Prostate gland (tissue), 2 donors: ENCODE data around the gene SMYD3. TPM values are rescaled to one million over a fixed set of nuclear protein-coding genes. Genes with fewer than 3 reads are reported as not detected.

Source experiments
- DNase-seq: peaks from one replicate; pipeline ENCODE4 v3.0.0-alpha.2; 2019; ENCODE audit warnings: low spot score
- H3K27ac ChIP-seq, 2 donors: fragments of 200-600 bp; sonication (generic); 2 replicates each; pipeline ENCODE4 v1.5.1; 2017 to 2019
- H3K27me3 ChIP-seq: fragments of 200-600 bp; sonication (generic); replicated peaks from 2 replicates; pipeline ENCODE4 v1.5.1; 2019; ENCODE audit not compliant: insufficient read depth
- H3K36me3 ChIP-seq, 2 donors: fragments of 200-600 bp; sonication (generic); 1 replicate in 1 of 2; 2 replicates in 1 of 2; pipeline versions ENCODE4 v1.5.1 to v1.8.1; 2017 to 2019
- H3K4me1 ChIP-seq: fragments of 200-600 bp; sonication (generic); replicated peaks from 2 replicates; pipeline ENCODE4 v1.5.1; 2019
- H3K4me3 ChIP-seq, 2 donors: fragments of 200-600 bp; sonication (generic); 2 replicates each; pipeline ENCODE4 v1.5.1; 2017 to 2019
- H3K9me3 ChIP-seq: fragments of 200-600 bp; sonication (generic); 2 replicates; pipeline ENCODE4 v1.5.1; 2017
- POLR2A ChIP-seq: fragments of 450-650 bp; IDR thresholded peaks from one replicate; pipeline ENCODE4 v1.6.1; 2016; ENCODE audit warnings: antibody characterized with exemption, mild to moderate bottlenecking
- POLR2AphosphoS5 ChIP-seq: sonication (generic); formaldehyde crosslinking; IDR thresholded peaks from one replicate; pipeline ENCODE4 v1.6.1; 2017; ENCODE audit warnings: antibody characterized with exemption
- WGBS: methylation state at CpG from one replicate; pipeline ENCODE4 v1.1.5; 2018; 5-methylcytosine and 5-hydroxymethylcytosine counted together
- intact Hi-C: fragments of 100-400 bp; cut with DNase I; formaldehyde crosslinking; loops from one replicate; pipeline ENCODE4 v1.14.2; 2022
- total RNA-seq, 2 donors: library from RNA; depleted of rRNA; stranded (reverse); fragments of >200 nt; gene quantifications; one replicate each; pipeline ENCODE4 v1.1.0, GENCODE V29; 2016
- TF ChIP-seq, protein P1 (sequence below), 4 experiments: fragments of 200-600 bp in 2 of 4; fragments of 450-650 bp in 2 of 4; sonication (generic) in 2 of 4; IDR thresholded peaks; 1 replicate in 3 of 4; 2 replicates in 1 of 4; pipeline ENCODE4 v1.5.1; 2016 to 2019; ENCODE audit warnings: antibody characterized with exemption in 4 of 4, mild to moderate bottlenecking in 2 of 4, moderate library complexity in 2 of 4

Gene SMYD3
- total RNA-seq, 2 donors from 2014 or later = 19.8 to 23.9 TPM

DNA sequence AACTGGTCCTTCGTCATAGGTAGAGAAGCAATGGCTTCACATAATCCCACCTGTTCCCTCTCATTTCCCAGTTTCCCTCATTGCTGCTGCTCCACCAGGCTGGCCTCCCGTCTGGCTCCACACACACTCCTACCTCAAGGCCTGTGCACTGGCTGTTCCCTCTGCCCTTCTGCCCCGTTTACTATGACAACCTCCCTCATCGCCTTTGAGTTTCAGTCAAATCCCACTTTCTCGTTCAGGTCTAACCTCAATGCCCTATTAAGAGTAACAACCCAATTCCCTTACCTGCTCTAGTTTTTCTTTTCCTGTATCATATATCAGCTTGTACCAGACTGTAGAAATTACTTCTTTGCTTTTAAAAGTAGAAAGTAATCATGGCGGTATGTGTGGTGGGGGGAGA is 589.7 kb downstream of the SMYD3 start:
- no peak overlapping the region for H3K27ac ChIP-seq
- WGBS = 79% methylated on average over 6 of the region's 6 CpGs
- TF ChIP-seq POLR2A = no peak
- TF ChIP-seq POLR2AphosphoS5 = no peak
- TF ChIP-seq, protein P1, sequence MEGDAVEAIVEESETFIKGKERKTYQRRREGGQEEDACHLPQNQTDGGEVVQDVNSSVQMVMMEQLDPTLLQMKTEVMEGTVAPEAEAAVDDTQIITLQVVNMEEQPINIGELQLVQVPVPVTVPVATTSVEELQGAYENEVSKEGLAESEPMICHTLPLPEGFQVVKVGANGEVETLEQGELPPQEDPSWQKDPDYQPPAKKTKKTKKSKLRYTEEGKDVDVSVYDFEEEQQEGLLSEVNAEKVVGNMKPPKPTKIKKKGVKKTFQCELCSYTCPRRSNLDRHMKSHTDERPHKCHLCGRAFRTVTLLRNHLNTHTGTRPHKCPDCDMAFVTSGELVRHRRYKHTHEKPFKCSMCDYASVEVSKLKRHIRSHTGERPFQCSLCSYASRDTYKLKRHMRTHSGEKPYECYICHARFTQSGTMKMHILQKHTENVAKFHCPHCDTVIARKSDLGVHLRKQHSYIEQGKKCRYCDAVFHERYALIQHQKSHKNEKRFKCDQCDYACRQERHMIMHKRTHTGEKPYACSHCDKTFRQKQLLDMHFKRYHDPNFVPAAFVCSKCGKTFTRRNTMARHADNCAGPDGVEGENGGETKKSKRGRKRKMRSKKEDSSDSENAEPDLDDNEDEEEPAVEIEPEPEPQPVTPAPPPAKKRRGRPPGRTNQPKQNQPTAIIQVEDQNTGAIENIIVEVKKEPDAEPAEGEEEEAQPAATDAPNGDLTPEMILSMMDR (IDR thresholded peaks at IDR 0.05) = no peak

DNA sequence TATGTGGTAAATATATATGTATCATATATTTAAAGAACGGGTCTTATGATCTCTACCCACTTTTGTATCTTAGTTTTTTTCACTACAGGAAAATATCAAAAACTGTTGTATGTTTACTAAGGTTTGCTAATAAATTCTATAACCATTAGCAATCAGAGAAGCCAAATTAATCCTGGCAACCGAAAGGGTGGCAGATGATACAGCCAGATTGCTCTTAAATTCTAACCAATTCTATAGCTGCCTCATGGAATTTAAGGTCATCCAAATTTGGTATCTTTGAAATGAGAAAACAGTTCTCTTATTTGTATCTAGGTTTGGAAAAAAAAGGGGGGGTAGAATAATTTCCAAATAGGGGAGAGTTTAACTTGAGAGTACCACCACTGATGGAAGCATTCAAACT is 591.2 kb downstream of the SMYD3 start:
- no peak for DNase-seq
- H3K36me3 ChIP-seq = no peaks in the 10 kb centered on the region
- no peak overlapping the region for H3K27ac ChIP-seq
- intact Hi-C loops = no loop called here
- H3K4me1 ChIP-seq = no peaks in the 10 kb centered on the region
- WGBS = 96% methylated on average over 2 of the region's 2 CpGs
- H3K27me3 ChIP-seq = no peaks in the 10 kb centered on the region
- no peak overlapping the region for H3K4me3 ChIP-seq
- H3K9me3 ChIP-seq = no peaks in the 10 kb centered on the region
- TF ChIP-seq, protein P1 (IDR thresholded peaks at IDR 0.05) = no peak
- TF ChIP-seq POLR2AphosphoS5 (no peak), POLR2A (no peak)

More for the DNA sequence above, 589.7 kb downstream of the SMYD3 start:
- DNase-seq = no peak
- Histone ChIP-seq H3K27me3 (no peaks in the 10 kb centered on the region), H3K4me3 (no peak overlapping the region), H3K4me1 (no peaks in the 10 kb centered on the region), H3K9me3 (no peaks in the 10 kb centered on the region), H3K36me3 (no peaks in the 10 kb centered on the region)
- intact Hi-C loops = no loop called here

DNA sequence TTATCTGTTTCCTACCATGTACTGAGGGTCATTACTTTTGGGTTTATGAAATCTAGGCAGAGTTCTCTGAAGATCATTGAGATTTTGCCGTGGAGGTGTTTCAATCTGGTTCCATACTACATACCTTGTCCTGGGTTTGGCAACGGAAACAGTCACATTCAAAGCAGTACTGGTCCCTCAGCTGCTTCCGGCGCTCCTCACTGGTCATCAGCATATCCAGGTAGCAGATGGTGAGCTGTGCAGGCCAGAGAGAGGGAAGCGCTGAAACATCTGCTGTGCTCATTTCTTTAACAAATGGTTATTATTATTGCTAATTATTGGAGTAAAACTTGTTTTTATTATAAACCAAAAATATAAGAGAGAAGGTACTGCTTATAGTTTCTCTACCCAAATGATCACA is 591.7 kb downstream of the SMYD3 start:
- no peak for DNase-seq
- no peaks in the 10 kb centered on the region for H3K4me1 ChIP-seq
- 95% methylated on average over 5 of the region's 5 CpGs for WGBS
- no peak overlapping the region for H3K27ac ChIP-seq
- H3K36me3 ChIP-seq = no peaks in the 10 kb centered on the region
- no peak overlapping the region for H3K4me3 ChIP-seq
- no peaks in the 10 kb centered on the region for H3K27me3 ChIP-seq
- intact Hi-C loops = no loop called here
- no peaks in the 10 kb centered on the region for H3K9me3 ChIP-seq
- no peak for TF ChIP-seq POLR2A
- TF ChIP-seq POLR2AphosphoS5 = no peak
- TF ChIP-seq, protein P1 (IDR thresholded peaks at IDR 0.05) = no peak

DNA sequence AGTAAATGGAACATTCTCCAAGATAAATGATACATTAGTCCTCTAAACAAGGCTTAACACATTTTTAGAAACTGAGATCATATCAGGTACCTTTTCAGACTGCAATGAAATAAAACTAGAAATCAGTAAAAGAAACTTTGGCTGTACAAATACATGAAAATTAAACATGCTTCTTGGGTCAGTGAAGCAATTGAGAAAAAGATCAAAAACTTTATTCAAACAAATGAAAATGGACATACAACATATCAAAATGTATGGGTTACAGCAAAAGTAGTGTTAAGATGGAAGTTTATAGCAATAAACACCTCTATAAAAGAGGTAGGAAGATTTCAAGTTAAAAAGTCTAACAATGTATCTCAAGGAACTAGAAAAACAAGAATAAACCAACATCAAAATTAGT is 598.5 kb downstream of the SMYD3 start:
- intact Hi-C loops = no loop called here
- no peaks in the 10 kb centered on the region for H3K4me1 ChIP-seq
- no peak overlapping the region for H3K27ac ChIP-seq
- no peak for DNase-seq
- TF ChIP-seq POLR2A (no peak), POLR2AphosphoS5 (no peak)
- TF ChIP-seq, protein P1 (IDR thresholded peaks at IDR 0.05) = no peak
- H3K9me3 ChIP-seq = no peaks in the 10 kb centered on the region
- no peaks in the 10 kb centered on the region for H3K27me3 ChIP-seq
- no peaks in the 10 kb centered on the region for H3K36me3 ChIP-seq
- H3K4me3 ChIP-seq = no peak overlapping the region

DNA sequence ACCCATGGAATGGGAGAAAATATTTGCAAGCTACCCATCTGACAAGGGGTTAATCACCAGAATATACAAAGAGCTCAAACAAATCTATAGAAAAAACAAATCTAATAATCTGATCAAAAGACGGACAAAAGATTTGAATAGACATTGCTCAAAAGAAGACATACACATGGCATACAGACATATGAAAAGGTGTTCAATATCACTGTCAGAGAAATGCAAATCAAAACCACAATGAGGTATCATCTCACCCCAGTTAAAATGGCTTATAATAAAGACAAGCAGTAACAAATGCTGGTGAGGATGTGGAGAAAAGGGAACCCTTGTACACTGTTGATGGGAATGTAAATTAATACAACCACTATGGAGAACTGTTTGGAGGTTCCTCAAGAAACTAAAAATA is 600.9 kb downstream of the SMYD3 start:
- TF ChIP-seq POLR2A (no peak), POLR2AphosphoS5 (no peak)
- TF ChIP-seq, protein P1 (IDR thresholded peaks at IDR 0.05) = no peak
- no peaks in the 10 kb centered on the region for H3K9me3 ChIP-seq
- WGBS = 85% methylated on average over 1 of the region's 1 CpG
- no peaks in the 10 kb centered on the region for H3K36me3 ChIP-seq
- no peaks in the 10 kb centered on the region for H3K4me1 ChIP-seq
- no peak overlapping the region for H3K27ac ChIP-seq
- no peaks in the 10 kb centered on the region for H3K27me3 ChIP-seq
- H3K4me3 ChIP-seq = no peak overlapping the region
- intact Hi-C loops = no loop called here
- no peak for DNase-seq
